ENCODE data around the gene XYLB. TPM values are rescaled to one million over a fixed set of nuclear protein-coding genes. Genes with fewer than 3 reads are reported as not detected.

Gene XYLB
- total RNA-seq, 3 donors from 2014 or later (not counting 1 experiment from before 2014, with no cell fraction given) = 1.6 to 3.7 (median 2.4) TPM

- Mint-ChIP-seq H3K27me3 (ENCODE audit: low read depth in 2 of 2) (no peaks in the 10 kb centered on the region), H3K27ac (no peak overlapping the region), H3K36me3 (no peaks in the 10 kb centered on the region), H3K4me1 (peaks cover 1 to 3% of the 10 kb centered on the region in 2 donors), H3K9me3 (no peaks in the 10 kb centered on the region), H3K4me3 (no peak overlapping the region)
- DNase-seq (no peak), ATAC-seq (no peak)
- H3K36me3 ChIP-seq (ENCODE audit: control insufficient read depth, insufficient read depth, low read length) = no peaks in the 10 kb centered on the region
- no peak overlapping the region for H3K27ac ChIP-seq (ENCODE audit: low read length)
- H3K4me3 ChIP-seq (ENCODE audit: low read length) = no peak overlapping the region
- 98% methylated on average over 6 of the region's 6 CpGs for WGBS (ENCODE audit: insufficient coverage)
- intact Hi-C loops (cut with micrococcal nuclease) = no loop called here
- TF ChIP-seq, protein P1, sequence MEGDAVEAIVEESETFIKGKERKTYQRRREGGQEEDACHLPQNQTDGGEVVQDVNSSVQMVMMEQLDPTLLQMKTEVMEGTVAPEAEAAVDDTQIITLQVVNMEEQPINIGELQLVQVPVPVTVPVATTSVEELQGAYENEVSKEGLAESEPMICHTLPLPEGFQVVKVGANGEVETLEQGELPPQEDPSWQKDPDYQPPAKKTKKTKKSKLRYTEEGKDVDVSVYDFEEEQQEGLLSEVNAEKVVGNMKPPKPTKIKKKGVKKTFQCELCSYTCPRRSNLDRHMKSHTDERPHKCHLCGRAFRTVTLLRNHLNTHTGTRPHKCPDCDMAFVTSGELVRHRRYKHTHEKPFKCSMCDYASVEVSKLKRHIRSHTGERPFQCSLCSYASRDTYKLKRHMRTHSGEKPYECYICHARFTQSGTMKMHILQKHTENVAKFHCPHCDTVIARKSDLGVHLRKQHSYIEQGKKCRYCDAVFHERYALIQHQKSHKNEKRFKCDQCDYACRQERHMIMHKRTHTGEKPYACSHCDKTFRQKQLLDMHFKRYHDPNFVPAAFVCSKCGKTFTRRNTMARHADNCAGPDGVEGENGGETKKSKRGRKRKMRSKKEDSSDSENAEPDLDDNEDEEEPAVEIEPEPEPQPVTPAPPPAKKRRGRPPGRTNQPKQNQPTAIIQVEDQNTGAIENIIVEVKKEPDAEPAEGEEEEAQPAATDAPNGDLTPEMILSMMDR (IDR thresholded peaks at IDR 0.05) = no peak
- no peaks in the 10 kb centered on the region for H3K4me1 ChIP-seq (ENCODE audit: control insufficient read depth, insufficient read depth, low read length)
- no peaks in the 10 kb centered on the region for H3K9me3 ChIP-seq (ENCODE audit: control insufficient read depth, insufficient read depth, low read length)
- H3K27me3 ChIP-seq (ENCODE audit: control insufficient read depth, insufficient read depth, low read length) = no peaks in the 10 kb centered on the region
These were observed 12.5 kb downstream of the XYLB start for GRCh38 chr3:38359038-38359437.

- H3K27ac ChIP-seq (ENCODE audit: low read length) = no peak overlapping the region
- no peaks in the 10 kb centered on the region for H3K36me3 Mint-ChIP-seq
- DNase-seq (no peak), ATAC-seq (no peak)
- no peak overlapping the region for H3K27ac Mint-ChIP-seq
- WGBS (ENCODE audit: insufficient coverage) = 96% methylated on average over 3 of the region's 3 CpGs
- peaks cover 10% of the 10 kb centered on the region for H3K4me1 ChIP-seq (ENCODE audit: control insufficient read depth, insufficient read depth, low read length)
- intact Hi-C loops (cut with micrococcal nuclease) = no loop called here
- H3K4me3 Mint-ChIP-seq = no peak overlapping the region
- no peak overlapping the region for H3K4me3 ChIP-seq (ENCODE audit: low read length)
- H3K27me3 ChIP-seq (ENCODE audit: control insufficient read depth, insufficient read depth, low read length) = no peaks in the 10 kb centered on the region
- H3K27me3 Mint-ChIP-seq (ENCODE audit: low read depth in 2 of 2) = no peaks in the 10 kb centered on the region
- TF ChIP-seq, protein P1 (IDR thresholded peaks at IDR 0.05) = no peak
- no peaks in the 10 kb centered on the region for H3K36me3 ChIP-seq (ENCODE audit: control insufficient read depth, insufficient read depth, low read length)
- peaks cover 12 to 13% of the 10 kb centered on the region in 2 donors for H3K4me1 Mint-ChIP-seq
- no peaks in the 10 kb centered on the region for H3K9me3 Mint-ChIP-seq
- no peaks in the 10 kb centered on the region for H3K9me3 ChIP-seq (ENCODE audit: control insufficient read depth, insufficient read depth, low read length)
These were observed 13.8 kb downstream of the XYLB start for GRCh38 chr3:38360345-38360744.

- H3K36me3 Mint-ChIP-seq = no peaks in the 10 kb centered on the region
- Histone ChIP-seq H3K36me3 (ENCODE audit: control insufficient read depth, insufficient read depth, low read length) (no peaks in the 10 kb centered on the region), H3K9me3 (ENCODE audit: control insufficient read depth, insufficient read depth, low read length) (no peaks in the 10 kb centered on the region), H3K27me3 (ENCODE audit: control insufficient read depth, insufficient read depth, low read length) (no peaks in the 10 kb centered on the region), H3K27ac (ENCODE audit: low read length) (no peak overlapping the region), H3K4me1 (ENCODE audit: control insufficient read depth, insufficient read depth, low read length) (peaks cover 10% of the 10 kb centered on the region), H3K4me3 (ENCODE audit: low read length) (no peak overlapping the region)
- no peak overlapping the region for H3K4me3 Mint-ChIP-seq
- ATAC-seq (no peak), DNase-seq (no peak)
- H3K9me3 Mint-ChIP-seq = no peaks in the 10 kb centered on the region
- H3K4me1 Mint-ChIP-seq = peaks cover 12 to 13% of the 10 kb centered on the region in 2 donors
- H3K27ac Mint-ChIP-seq = no peak overlapping the region
- TF ChIP-seq, protein P1 (IDR thresholded peaks at IDR 0.05) = no peak
- H3K27me3 Mint-ChIP-seq (ENCODE audit: low read depth in 2 of 2) = no peaks in the 10 kb centered on the region
- intact Hi-C loops (cut with micrococcal nuclease) = no loop called here
- 70% methylated on average over 4 of the region's 4 CpGs for WGBS (ENCODE audit: insufficient coverage)
These were observed 14.9 kb downstream of the XYLB start for GRCh38 chr3:38361496-38361895.

- Mint-ChIP-seq H3K27me3 (ENCODE audit: low read depth in 2 of 2) (no peaks in the 10 kb centered on the region), H3K9me3 (no peaks in the 10 kb centered on the region), H3K27ac (no peak overlapping the region), H3K4me1 (peaks cover 12 to 13% of the 10 kb centered on the region in 2 donors), H3K4me3 (no peak overlapping the region), H3K36me3 (no peaks in the 10 kb centered on the region)
- TF ChIP-seq, protein P1 (IDR thresholded peaks at IDR 0.05) = no peak
- H3K27ac ChIP-seq (ENCODE audit: low read length) = no peak overlapping the region
- no peaks in the 10 kb centered on the region for H3K27me3 ChIP-seq (ENCODE audit: control insufficient read depth, insufficient read depth, low read length)
- H3K4me1 ChIP-seq (ENCODE audit: control insufficient read depth, insufficient read depth, low read length) = peaks cover 10% of the 10 kb centered on the region
- 89% methylated on average over 8 of the region's 9 CpGs for WGBS (ENCODE audit: insufficient coverage)
- no peak for DNase-seq
- intact Hi-C loops (cut with micrococcal nuclease) = no loop called here
- H3K9me3 ChIP-seq (ENCODE audit: control insufficient read depth, insufficient read depth, low read length) = no peaks in the 10 kb centered on the region
- no peak overlapping the region for H3K4me3 ChIP-seq (ENCODE audit: low read length)
- no peak for ATAC-seq
- no peaks in the 10 kb centered on the region for H3K36me3 ChIP-seq (ENCODE audit: control insufficient read depth, insufficient read depth, low read length)
These were observed 16.2 kb downstream of the XYLB start for GRCh38 chr3:38362825-38363224.
